SKM-1 (cell line): ENCODE measurements around the gene HTATSF1.

ENCODE experiments used
- DNase-seq: peaks from one replicate; lab custom pipeline; 2025; ENCODE audit not compliant: unreplicated experiment; lab: John Stamatoyannopoulos, UW

The HTATSF1 gene

GRCh38 chrX:136496186-136496763, 1.1 kb upstream of the HTATSF1 start:
- no peak for DNase-seq

- DNase-seq, result peak; percentile 22
These were observed 432 bp upstream of the HTATSF1 start for GRCh38 chrX:136496764-136497555.

- DNase-seq, result no peak
These were observed 21.7 kb downstream of the HTATSF1 start for GRCh38 chrX:136519069-136519468.

GRCh38 chrX:136523770-136524169, 26.4 kb downstream of the HTATSF1 start:
- DNase-seq, result no peak

- DNase-seq, result no peak
These were observed 28.6 kb downstream of the HTATSF1 start for GRCh38 chrX:136525738-136526606.

GRCh38 chrX:136528645-136529315, 31.4 kb downstream of the HTATSF1 start:
- DNase-seq, result no peak

- no peak for DNase-seq
These were observed 32.4 kb downstream of the HTATSF1 start for GRCh38 chrX:136529795-136530194.

- no peak for DNase-seq
These were observed 34.6 kb downstream of the HTATSF1 start, which contains the start of gene VGLL1 for GRCh38 chrX:136531951-136532350. Gene VGLL1 (plus strand): TSS chrX:136532215. CDS start chrX:136536021, 3,806 bp downstream.

- no peak for DNase-seq
These were observed 36.7 kb downstream of the HTATSF1 start for GRCh38 chrX:136534131-136534530.

GRCh38 chrX:136538811-136539210, 41.4 kb downstream of the HTATSF1 start:
- no peak for DNase-seq

GRCh38 chrX:136540226-136540625, 42.8 kb downstream of the HTATSF1 start:
- DNase-seq, result no peak

- DNase-seq, result no peak
These were observed 43.9 kb downstream of the HTATSF1 start for GRCh38 chrX:136541294-136541693.

- no peak for DNase-seq
These were observed 44.9 kb downstream of the HTATSF1 start for GRCh38 chrX:136542281-136542680.

GRCh38 chrX:136546371-136546781, 49.0 kb downstream of the HTATSF1 start:
- no peak for DNase-seq

- DNase-seq, result no peak
These were observed 51.8 kb downstream of the HTATSF1 start for GRCh38 chrX:136549226-136549625.

GRCh38 chrX:136551410-136551809, 54.0 kb downstream of the HTATSF1 start:
- no peak for DNase-seq

GRCh38 chrX:136555694-136556093, 58.3 kb downstream of the HTATSF1 start:
- no peak for DNase-seq
